SH-SY5Y (cell line): ENCODE measurements around the gene TSC2.

ENCODE experiments used
- GATA2 ChIP-seq: IDR thresholded peaks from 2 replicates; pipeline ENCODE4 v1.6.1; 2011; ENCODE audit warnings: mild to moderate bottlenecking, low read depth, low read length
- GATA3 ChIP-seq: IDR thresholded peaks from 2 replicates; pipeline ENCODE4 v1.6.1; 2011; ENCODE audit warnings: low read depth, mild to moderate bottlenecking, low read length, moderate library complexity

- TF ChIP-seq GATA2 (no peak), GATA3 (no peak)
These were observed 6.1 kb downstream of the TSC2 start for GRCh38 chr16:2053897-2054296.
